ENCODE measurements around the gene CAPN11. TPM values are rescaled to one million over a fixed set of nuclear protein-coding genes. Genes with fewer than 3 reads are reported as not detected.

The CAPN11 gene
- total and polyA plus RNA-seq, 9 of the 15 experiments (the other 6 are each of a cell fraction or from before 2014, with no cell fraction given): 0.03 to 0.61 (median 0.17) TPM; not detected in 1

DNA sequence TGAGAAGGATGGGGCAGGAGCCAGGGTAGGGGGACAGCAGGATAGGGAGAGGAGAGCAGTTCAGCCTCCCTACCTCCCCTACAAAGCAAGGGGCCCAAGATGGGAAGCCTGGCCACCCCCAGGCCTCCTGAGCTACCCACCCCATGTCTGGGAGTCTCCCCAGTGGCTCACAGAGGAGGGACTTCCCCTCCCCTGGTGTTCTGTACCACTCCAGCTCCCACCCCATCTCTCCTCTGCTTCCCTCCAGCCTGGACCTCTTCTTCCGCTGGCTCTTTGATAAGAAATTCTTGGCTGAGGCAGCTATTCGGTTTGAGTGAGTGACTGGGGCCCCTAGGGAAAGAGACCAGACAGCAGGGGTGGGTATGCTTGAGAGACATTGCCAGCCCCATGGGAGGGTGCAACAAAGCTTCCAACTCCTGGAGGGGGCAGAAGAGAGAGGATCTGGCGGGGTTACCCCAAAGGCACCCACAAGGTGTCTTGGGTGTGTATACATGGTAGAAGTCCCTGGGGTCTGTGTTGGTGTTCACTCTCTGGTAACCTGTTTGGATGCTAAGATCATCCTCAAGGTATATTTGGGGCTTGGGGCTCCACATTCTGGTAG, 8.2 kb upstream of the CAPN11 start:
- in situ Hi-C loops (cut with MboI) (loop anchor here (5.0 kb wide), 1 partner anchor 48 kb away; no protein-coding TSS in a partner anchor), intact Hi-C loops (cut with micrococcal nuclease) (loop anchor here (5.0 kb wide), 1 partner anchor 33 kb away; no protein-coding TSS in a partner anchor)

More for the DNA sequence above, 8.2 kb upstream of the CAPN11 start:
- CTCF ChIA-PET (ENCODE audit: low intra/inter-chr PET ratio): interaction anchor here (2.2 kb wide), 1 partner anchor 54 kb away, joined by 15 read pairs; no protein-coding TSS in a partner anchor
- DNase-seq (ENCODE audit: extremely low read depth in 1 of 4, low spot score in 3 of 4) (no peak), FAIRE-seq (no peak), ATAC-seq (no peak)
- Histone ChIP-seq H3K4me3 (no peak overlapping the region), H3K36me3 (ENCODE audit: control insufficient read depth, insufficient read depth, low read length) (peaks cover 74% of the 10 kb centered on the region), H3K9ac (ENCODE audit: insufficient read depth in 1 of 2, low read depth in 2 of 2, low read length in 2 of 2) (peak overlapping the region in 1 of 2 experiments; percentile 20; a peak in 1 of 4 replicates), H2AFZ (ENCODE audit: low read depth, low read length) (no peak overlapping the region), H3K4me1 (replicated peaks in 1 of 2; ENCODE audit: control insufficient read depth in 2 of 2, insufficient read depth in 2 of 2, low read length in 2 of 2) (peaks cover 0 to 16% of the 10 kb centered on the region in 2 experiments; a peak in 3 of 5 replicates), H3K79me2 (ENCODE audit: control insufficient read depth, insufficient read depth, low read length) (no peaks in the 10 kb centered on the region), H3K9me3 (replicated peaks; ENCODE audit: control insufficient read depth, insufficient read depth, low read depth, low read length) (no peaks in the 10 kb centered on the region), H3K27me3 (ENCODE audit: control insufficient read depth in 2 of 2, insufficient read depth in 2 of 2, low read length in 2 of 2) (no peaks in the 10 kb centered on the region), H4K20me1 (replicated peaks; ENCODE audit: control insufficient read depth, insufficient read depth, low read length) (peaks cover 3% of the 10 kb centered on the region; the same call in 1 of the 2 replicates), H3K9me1 (ENCODE audit: control insufficient read depth, insufficient read depth, low read length) (no peaks in the 10 kb centered on the region), H3K4me2 (ENCODE audit: insufficient read depth, low read length) (no peak overlapping the region), H3K27ac (ENCODE audit: extremely low read depth, low read depth, low read length) (no peak overlapping the region)
- POLR2A ChIA-PET: interaction anchor here (0.6 to 2.3 kb wide), 6 partner anchors 15 to 138 kb away, joined by 3 to 10 read pairs (median 3); partner anchors contain the start of gene HSP90AB1
- no TSS peak for BruUV-seq (replicated peaks)
- 61% methylated on average over 3 of the region's 3 CpGs for WGBS (ENCODE audit: insufficient coverage, low coverage, missing lambda C conversion rate)
- TF ChIP-seq KAT7 (CRISPR knock-in tag; IDR thresholded peaks at IDR 0.05; ENCODE audit: borderline replicate concordance) (no peak), GTF2A2 (tag; IDR thresholded peaks at IDR 0.05) (no peak), NCOA6 (IDR thresholded peaks at IDR 0.05) (no peak), POLR3A (IDR thresholded peaks at IDR 0.05; ENCODE audit: borderline replicate concordance, extremely low read depth, insufficient read depth, insufficient read length) (no peak), HMG20A (CRISPR knock-in tag; conservative IDR thresholded peaks at IDR 0.05) (no peak)
- TF ChIP-seq, protein P1, sequence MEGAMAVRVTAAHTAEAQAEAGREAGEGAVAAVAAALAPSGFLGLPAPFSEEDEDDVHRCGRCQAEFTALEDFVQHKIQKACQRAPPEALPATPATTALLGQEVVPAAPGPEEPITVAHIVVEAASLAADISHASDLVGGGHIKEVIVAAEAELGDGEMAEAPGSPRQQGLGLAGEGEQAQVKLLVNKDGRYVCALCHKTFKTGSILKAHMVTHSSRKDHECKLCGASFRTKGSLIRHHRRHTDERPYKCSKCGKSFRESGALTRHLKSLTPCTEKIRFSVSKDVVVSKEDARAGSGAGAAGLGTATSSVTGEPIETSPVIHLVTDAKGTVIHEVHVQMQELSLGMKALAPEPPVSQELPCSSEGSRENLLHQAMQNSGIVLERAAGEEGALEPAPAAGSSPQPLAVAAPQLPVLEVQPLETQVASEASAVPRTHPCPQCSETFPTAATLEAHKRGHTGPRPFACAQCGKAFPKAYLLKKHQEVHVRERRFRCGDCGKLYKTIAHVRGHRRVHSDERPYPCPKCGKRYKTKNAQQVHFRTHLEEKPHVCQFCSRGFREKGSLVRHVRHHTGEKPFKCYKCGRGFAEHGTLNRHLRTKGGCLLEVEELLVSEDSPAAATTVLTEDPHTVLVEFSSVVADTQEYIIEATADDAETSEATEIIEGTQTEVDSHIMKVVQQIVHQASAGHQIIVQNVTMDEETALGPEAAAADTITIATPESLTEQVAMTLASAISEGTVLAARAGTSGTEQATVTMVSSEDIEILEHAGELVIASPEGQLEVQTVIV (CRISPR knock-in tag; IDR thresholded peaks at IDR 0.05; ENCODE audit: borderline replicate concordance): no peak

All from K562 (cell line).